Kidney epithelial cell (primary cell): ENCODE results near the gene CXorf58. TPM values are rescaled to one million over a fixed set of nuclear protein-coding genes. Genes with fewer than 3 reads are reported as not detected.
"Not testable (repeated sequence)": the region's sequence is repeated elsewhere in the genome, so short reads cannot be mapped to it uniquely, and the experiment has no call there.

Experiments used
- DNase-seq: peaks from one replicate; pipeline ENCODE4 v3.0.0-alpha.2; 2010; ENCODE audit warnings: low read depth
- H3K27me3 ChIP-seq: 2 replicates; pipeline ENCODE4 v1.6.0; 2011; ENCODE audit warnings: low read length; ENCODE audit not compliant: control insufficient read depth, insufficient read depth
- H3K36me3 ChIP-seq: 2 replicates; pipeline ENCODE4 v1.5.1; 2011; ENCODE audit warnings: low read length; ENCODE audit not compliant: control insufficient read depth, insufficient read depth
- H3K4me3 ChIP-seq: 2 replicates; pipeline ENCODE4 v1.5.1; 2011; ENCODE audit warnings: low read depth, mild to moderate bottlenecking, control low read depth, low read length
- CTCF ChIP-seq: IDR thresholded peaks from 2 replicates; pipeline ENCODE4 v1.5.1; 2011; ENCODE audit warnings: mild to moderate bottlenecking, moderate library complexity, low read length, control low read depth, inconsistent platforms; ENCODE audit not compliant: insufficient read depth, poor library complexity, severe bottlenecking
- total RNA-seq: library from RNA; depleted of rRNA; stranded (reverse); fragments of >200 nt; gene quantifications from 2 replicates; pipeline ENCODE4 v1.2.3, GENCODE V29; 2015

CXorf58 gene
- total RNA-seq, 1 donor from 2014 or later = not detected

- no peaks in the 10 kb centered on the region for H3K36me3 ChIP-seq
- H3K27me3 ChIP-seq = no peaks in the 10 kb centered on the region
- DNase-seq = no peak
- no peak for TF ChIP-seq CTCF
- H3K4me3 ChIP-seq = no peak overlapping the region
Measured at GRCh38 chrX:23964191-23964590, 56.4 kb downstream of the CXorf58 start.

- H3K27me3 ChIP-seq, DNase-seq, H3K36me3 ChIP-seq, H3K4me3 ChIP-seq: not testable (repeated sequence)
Measured at GRCh38 chrX:23965630-23966029, 57.8 kb downstream of the CXorf58 start.

DNA sequence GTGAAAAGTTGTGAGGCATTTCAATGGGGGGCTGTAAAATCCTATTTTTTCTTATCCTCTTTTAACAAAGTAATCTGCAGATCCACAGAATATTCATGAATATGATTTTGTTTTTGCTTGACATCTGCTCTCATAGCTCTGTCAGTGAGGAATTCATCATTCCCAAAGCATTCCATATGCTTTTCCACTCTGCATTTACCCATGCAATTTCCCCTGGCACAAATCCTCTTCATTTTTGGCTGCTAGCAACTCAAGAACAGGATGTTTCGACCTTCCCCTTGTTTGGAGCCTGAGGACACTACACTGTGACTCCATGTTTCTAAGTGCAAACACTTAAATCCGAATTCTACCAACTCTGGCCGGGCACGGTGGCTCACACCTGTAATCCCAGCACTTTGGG lies 70.7 kb downstream of the CXorf58 start:
- H3K36me3 ChIP-seq = no peaks in the 10 kb centered on the region
- H3K27me3 ChIP-seq = no peaks in the 10 kb centered on the region
- no peak for TF ChIP-seq CTCF
- DNase-seq = no peak
- no peak overlapping the region for H3K4me3 ChIP-seq

DNA sequence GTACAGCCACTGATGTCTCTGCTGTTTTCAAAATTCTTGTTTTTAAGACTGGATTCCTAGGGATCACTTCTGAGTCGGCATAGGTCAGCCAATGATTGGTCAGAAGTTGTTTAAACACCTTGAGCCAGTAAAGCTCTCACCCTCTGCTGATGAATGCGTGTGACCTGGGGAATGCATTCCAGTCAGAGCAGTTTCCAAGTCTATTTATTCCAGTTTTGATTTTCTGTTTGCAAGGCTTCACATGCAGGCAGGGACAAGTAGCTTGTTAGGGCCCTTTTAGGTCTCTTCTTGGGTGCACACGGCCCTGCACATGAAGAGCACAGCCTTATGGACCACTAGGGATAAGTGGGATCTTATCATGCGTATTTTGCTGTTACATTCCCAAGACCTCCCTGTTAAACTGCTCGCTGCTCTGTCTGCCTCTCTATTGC lies 72.2 kb downstream of the CXorf58 start:
- no peak for TF ChIP-seq CTCF
- DNase-seq = no peak
- Histone ChIP-seq H3K36me3 (no peaks in the 10 kb centered on the region), H3K27me3 (no peaks in the 10 kb centered on the region), H3K4me3 (no peak overlapping the region)

GRCh38 chrX:23981222-23981621 lies 73.4 kb downstream of the CXorf58 start:
- DNase-seq = no peak
- H3K4me3 ChIP-seq = no peak overlapping the region
- no peaks in the 10 kb centered on the region for H3K36me3 ChIP-seq
- no peaks in the 10 kb centered on the region for H3K27me3 ChIP-seq
- TF ChIP-seq CTCF = no peak

GRCh38 chrX:23981711-23982110 lies 73.9 kb downstream of the CXorf58 start:
- TF ChIP-seq CTCF = no peak
- Histone ChIP-seq H3K36me3 (no peaks in the 10 kb centered on the region), H3K4me3 (no peak overlapping the region), H3K27me3 (no peaks in the 10 kb centered on the region)
- DNase-seq = no peak
